H9 (cell line): Measurements from ENCODE around the gene ADGRD1. TPM values are rescaled to one million over a fixed set of nuclear protein-coding genes. Genes with fewer than 3 reads are reported as not detected.

ENCODE experiments used
- DNase-seq: peaks from one replicate; pipeline ENCODE4 v3.0.0-alpha.2; 2017
- H2AFZ ChIP-seq: one replicate; pipeline ENCODE4 v1.6.1; 2013; ENCODE audit warnings: mild to moderate bottlenecking, low read length, control low read depth, moderate library complexity
- H2AK5ac ChIP-seq: 2 replicates; pipeline ENCODE4 v1.6.1; 2013; ENCODE audit warnings: low read length, control low read depth, mixed read lengths; ENCODE audit not compliant: insufficient read length
- H2BK120ac ChIP-seq: one replicate; pipeline ENCODE4 v1.6.1; 2013; ENCODE audit warnings: low read depth, mild to moderate bottlenecking, low read length, control low read depth, inconsistent platforms; ENCODE audit not compliant: poor library complexity, severe bottlenecking
- H2BK12ac ChIP-seq: 2 replicates; pipeline ENCODE4 v1.6.1; 2013; ENCODE audit warnings: low read length, control low read depth, mixed read lengths, low read depth; ENCODE audit not compliant: insufficient read length
- H2BK15ac ChIP-seq: 2 replicates; pipeline ENCODE4 v1.6.1; 2013; ENCODE audit warnings: low read depth, low read length, control low read depth
- H2BK20ac ChIP-seq: one replicate; pipeline ENCODE4 v1.6.1; 2013; ENCODE audit warnings: low read depth, mild to moderate bottlenecking, low read length, control low read depth, inconsistent platforms; ENCODE audit not compliant: poor library complexity, severe bottlenecking
- H2BK5ac ChIP-seq: 2 replicates; pipeline ENCODE4 v1.6.1; 2013; ENCODE audit warnings: low read length, control low read depth, mixed read lengths; ENCODE audit not compliant: insufficient read length
- H3K14ac ChIP-seq: 2 replicates; pipeline ENCODE4 v1.6.1; 2013; ENCODE audit warnings: low read length, control low read depth; ENCODE audit not compliant: insufficient read depth
- H3K18ac ChIP-seq: 2 replicates; pipeline ENCODE4 v1.6.1; 2013; ENCODE audit warnings: low read depth, mild to moderate bottlenecking, mixed read lengths, low read length, control low read depth; ENCODE audit not compliant: insufficient read length
- H3K23ac ChIP-seq: 2 replicates; pipeline ENCODE4 v1.6.1; 2013; ENCODE audit warnings: low read length, control low read depth, mixed read lengths, low read depth; ENCODE audit not compliant: insufficient read length
- H3K23me2 ChIP-seq: 2 replicates; pipeline ENCODE4 v1.6.1; 2013; ENCODE audit warnings: low read depth, mild to moderate bottlenecking, mixed read lengths, low read length, control low read depth; ENCODE audit not compliant: insufficient read length, poor library complexity, severe bottlenecking
- H3K27ac ChIP-seq: 2 replicates; pipeline ENCODE4 v1.5.1; 2013; ENCODE audit warnings: low read length, control low read depth, mixed read lengths, low read depth; ENCODE audit not compliant: insufficient read length
- H3K27me3 ChIP-seq: 2 replicates; pipeline ENCODE4 v1.6.1; 2013; ENCODE audit warnings: low read length, control low read depth, inconsistent platforms; ENCODE audit not compliant: insufficient read depth
- H3K4ac ChIP-seq: 2 replicates; pipeline ENCODE4 v1.6.1; 2013; ENCODE audit warnings: low read depth, mild to moderate bottlenecking, control low read depth, inconsistent platforms, low read length, moderate library complexity
- H3K4me1 ChIP-seq: 2 replicates; pipeline ENCODE4 v1.6.1; 2013; ENCODE audit warnings: low read length, control low read depth, inconsistent platforms; ENCODE audit not compliant: insufficient read depth
- H3K4me2 ChIP-seq: 2 replicates; pipeline ENCODE4 v1.6.1; 2013; ENCODE audit warnings: low read length, control low read depth, mixed read lengths; ENCODE audit not compliant: insufficient read length, insufficient read depth
- H3K56ac ChIP-seq: 2 replicates; pipeline ENCODE4 v1.6.1; 2013; ENCODE audit warnings: low read depth, mild to moderate bottlenecking, mixed read lengths, low read length, control low read depth; ENCODE audit not compliant: insufficient read length
- H3K79me1 ChIP-seq: 2 replicates; pipeline ENCODE4 v1.6.1; 2013; ENCODE audit warnings: low read depth, mild to moderate bottlenecking, moderate library complexity, low read length, control low read depth, inconsistent platforms; ENCODE audit not compliant: insufficient read depth, poor library complexity, severe bottlenecking
- H3K79me2 ChIP-seq: 2 replicates; pipeline ENCODE4 v1.6.1; 2013; ENCODE audit warnings: low read length, control low read depth, inconsistent platforms; ENCODE audit not compliant: insufficient read depth
- H3K9ac ChIP-seq: 2 replicates; pipeline ENCODE4 v1.6.1; 2013; ENCODE audit warnings: low read length, control low read depth, mixed read lengths; ENCODE audit not compliant: insufficient read length; ENCODE audit errors: extremely low read depth
- H3K9me3 ChIP-seq: one replicate; pipeline ENCODE4 v1.6.1; 2013; ENCODE audit warnings: low read depth, low read length, inconsistent platforms; ENCODE audit not compliant: control insufficient read depth
- H3T11ph ChIP-seq: one replicate; pipeline ENCODE4 v1.6.1; 2013; ENCODE audit warnings: mild to moderate bottlenecking, low read length, control low read depth, inconsistent platforms
- H4K20me1 ChIP-seq: one replicate; pipeline ENCODE4 v1.6.1; 2013; ENCODE audit not compliant: control insufficient read depth, insufficient read length, insufficient read depth
- H4K5ac ChIP-seq: 2 replicates; pipeline ENCODE4 v1.6.1; 2013; ENCODE audit warnings: low read depth, mild to moderate bottlenecking, mixed read lengths, low read length, control low read depth; ENCODE audit not compliant: insufficient read length
- H4K8ac ChIP-seq: replicated peaks from 2 replicates; pipeline ENCODE4 v1.6.1; 2013; ENCODE audit warnings: low read length, control low read depth, mixed read lengths, low read depth; ENCODE audit not compliant: insufficient read length
- H4K91ac ChIP-seq: 2 replicates; pipeline ENCODE4 v1.6.1; 2013; ENCODE audit warnings: low read depth, mild to moderate bottlenecking, moderate library complexity, mixed read lengths, low read length, control low read depth; ENCODE audit not compliant: insufficient read length
- H3K27ac Mint-ChIP-seq, 3 experiments: 2 replicates in 2 of 3; 3 replicates in 1 of 3; pipeline ENCODE4 v1.8.0; 2020 to 2021; ENCODE audit warnings: mixed read lengths in 3 of 3, mild to moderate bottlenecking in 1 of 3, moderate library complexity in 1 of 3
- H3K27me3 Mint-ChIP-seq: 2 replicates; pipeline ENCODE4 v1.8.0; 2021; ENCODE audit warnings: low read depth, mild to moderate bottlenecking, moderate library complexity, mixed read lengths
- H3K36me3 Mint-ChIP-seq, 3 experiments: 2 replicates in 2 of 3; 3 replicates in 1 of 3; pipeline ENCODE4 v1.8.0; 2020 to 2021; ENCODE audit warnings: low read depth in 3 of 3, mixed read lengths in 3 of 3; ENCODE audit not compliant: insufficient read depth in 1 of 3
- H3K4me1 Mint-ChIP-seq, 2 experiments: 2 replicates each; pipeline ENCODE4 v1.8.0; 2020; ENCODE audit warnings: mixed read lengths in 2 of 2
- H3K4me3 Mint-ChIP-seq, 2 experiments: 2 replicates in 1 of 2; 3 replicates in 1 of 2; pipeline ENCODE4 v1.8.0; 2020 to 2021; ENCODE audit warnings: mild to moderate bottlenecking in 2 of 2, mixed read lengths in 2 of 2, moderate library complexity in 1 of 2
- H3K9me3 Mint-ChIP-seq, 2 experiments: 2 replicates in 1 of 2; 3 replicates in 1 of 2; pipeline ENCODE4 v1.8.0; 2020; ENCODE audit warnings: mild to moderate bottlenecking in 2 of 2, mixed read lengths in 2 of 2, moderate library complexity in 1 of 2
- WGBS: extraction: QIAGEN DNeasy Blood & Tissue Kit; methylation state at CpG from one replicate; pipeline ENCODE4 v1.1.7; 2013; ENCODE audit warnings: missing lambda C conversion rate, low lambda C conversion rate, mixed read lengths; ENCODE audit not compliant: insufficient read length; ENCODE audit errors: extremely low coverage; 5-methylcytosine and 5-hydroxymethylcytosine counted together
- total RNA-seq: library from RNA; stranded (reverse); gene quantifications from 2 replicates; pipeline ENCODE4 v1.2.1, GENCODE V29; 2021
- TF ChIP-seq, protein P1 (sequence below): fragments of 200-600 bp; sonication (generic); conservative IDR thresholded peaks from 3 replicates; pipeline ENCODE4 v1.8.0; 2021; ENCODE audit warnings: antibody characterized with exemption, mild to moderate bottlenecking

ADGRD1 gene
- total RNA-seq, 1 experiment from 2014 or later: 0.52 TPM

GRCh38 chr12:130948136-130948535 lies 5.6 kb upstream of the ADGRD1 start:
- peak overlapping the region; percentile 68 for H3K18ac ChIP-seq
- H3K4me2 ChIP-seq: no peak overlapping the region
- no peak overlapping the region for H2AK5ac ChIP-seq
- peak overlapping the region; percentile 97 for H2BK120ac ChIP-seq
- no peak overlapping the region for H2BK15ac ChIP-seq
- Mint-ChIP-seq H3K36me3 (peaks cover 11 to 32% (median 16%) of the 10 kb centered on the region in 3 experiments), H3K4me3 (no peak overlapping the region; a peak in 1 of 5 replicates), H3K27me3 (peaks cover 17% of the 10 kb centered on the region), H3K9me3 (peaks cover 28 to 29% of the 10 kb centered on the region in 2 experiments), H3K27ac (0 out of 7 replicates have a peak overlapping the region, but pooled peaks of 1 of the 3 experiments have one; percentile 6), H3K4me1 (peaks cover 29 to 44% of the 10 kb centered on the region in 2 experiments)
- H3K9me3 ChIP-seq: peaks cover 4% of the 10 kb centered on the region
- peak; percentile 77 for DNase-seq
- no peaks in the 10 kb centered on the region for H3K23me2 ChIP-seq
- H4K8ac ChIP-seq: no peak overlapping the region
- no peak overlapping the region for H2BK12ac ChIP-seq
- H3K4me1 ChIP-seq: peaks cover 5% of the 10 kb centered on the region; the same call in 1 of the 2 replicates
- H3K14ac ChIP-seq: peak overlapping the region; percentile 29; the same call in 1 of the 2 replicates
- no peak overlapping the region for H2AFZ ChIP-seq
- no peaks in the 10 kb centered on the region for H3K79me1 ChIP-seq
- H3K79me2 ChIP-seq: no peaks in the 10 kb centered on the region
- TF ChIP-seq, protein P1, sequence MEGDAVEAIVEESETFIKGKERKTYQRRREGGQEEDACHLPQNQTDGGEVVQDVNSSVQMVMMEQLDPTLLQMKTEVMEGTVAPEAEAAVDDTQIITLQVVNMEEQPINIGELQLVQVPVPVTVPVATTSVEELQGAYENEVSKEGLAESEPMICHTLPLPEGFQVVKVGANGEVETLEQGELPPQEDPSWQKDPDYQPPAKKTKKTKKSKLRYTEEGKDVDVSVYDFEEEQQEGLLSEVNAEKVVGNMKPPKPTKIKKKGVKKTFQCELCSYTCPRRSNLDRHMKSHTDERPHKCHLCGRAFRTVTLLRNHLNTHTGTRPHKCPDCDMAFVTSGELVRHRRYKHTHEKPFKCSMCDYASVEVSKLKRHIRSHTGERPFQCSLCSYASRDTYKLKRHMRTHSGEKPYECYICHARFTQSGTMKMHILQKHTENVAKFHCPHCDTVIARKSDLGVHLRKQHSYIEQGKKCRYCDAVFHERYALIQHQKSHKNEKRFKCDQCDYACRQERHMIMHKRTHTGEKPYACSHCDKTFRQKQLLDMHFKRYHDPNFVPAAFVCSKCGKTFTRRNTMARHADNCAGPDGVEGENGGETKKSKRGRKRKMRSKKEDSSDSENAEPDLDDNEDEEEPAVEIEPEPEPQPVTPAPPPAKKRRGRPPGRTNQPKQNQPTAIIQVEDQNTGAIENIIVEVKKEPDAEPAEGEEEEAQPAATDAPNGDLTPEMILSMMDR: no peak
- no peak overlapping the region for H4K91ac ChIP-seq
- no peak overlapping the region for H3K27ac ChIP-seq
- no peak overlapping the region for H3K23ac ChIP-seq
- no peak overlapping the region; the same call in 1 of the 2 replicates for H3K4ac ChIP-seq
- H3K27me3 ChIP-seq: no peaks in the 10 kb centered on the region
- H4K5ac ChIP-seq: no peak overlapping the region
- peak overlapping the region; percentile 86 for H3T11ph ChIP-seq
- H2BK20ac ChIP-seq: no peak overlapping the region
- peaks cover 2% of the 10 kb centered on the region for H4K20me1 ChIP-seq
- no peak overlapping the region for H3K56ac ChIP-seq
- H2BK5ac ChIP-seq: no peak overlapping the region
- WGBS: no CpG with 5 or more reads among the region's 10 CpGs
- H3K9ac ChIP-seq: no peak overlapping the region
